Inferior parietal cortex (tissue), 1 donor: Measurements from ENCODE around the gene RPTOR.

Experiments used
- DNase-seq: peaks from one replicate; pipeline ENCODE4 v3.0.0-alpha.2; 2016; ENCODE audit errors: extremely low spot score

Gene RPTOR

GRCh38 chr17:80979547-80980378 lies 435.1 kb downstream of the RPTOR start:
- no peak for DNase-seq

- no peak for DNase-seq
Measured at GRCh38 chr17:80980397-80981061, 435.9 kb downstream of the RPTOR start.

GRCh38 chr17:80981062-80981902 lies 436.6 kb downstream of the RPTOR start:
- DNase-seq = no peak

- DNase-seq = no peak
Measured at GRCh38 chr17:80981929-80982425, 437.3 kb downstream of the RPTOR start.

GRCh38 chr17:80982426-80982974 lies 437.9 kb downstream of the RPTOR start:
- DNase-seq = no peak

DNA sequence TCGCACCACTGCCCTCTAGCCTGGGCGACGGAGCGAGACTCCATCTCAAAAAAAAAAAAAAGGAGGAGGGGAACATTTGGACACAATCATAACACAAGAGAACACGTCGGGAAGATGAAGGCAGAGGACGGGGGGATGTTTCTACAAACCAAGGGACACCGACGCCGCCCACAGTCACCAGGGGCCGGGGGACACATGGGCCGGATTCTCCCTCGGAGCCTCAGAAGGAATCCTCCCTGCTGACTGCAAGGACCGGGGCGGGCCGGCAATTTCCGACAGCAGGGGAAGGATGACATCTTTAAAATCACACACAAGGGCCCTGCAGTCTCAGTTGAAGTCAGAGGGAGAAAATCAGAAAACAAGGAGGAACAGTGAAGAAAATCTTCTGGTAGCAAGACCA lies 438.9 kb downstream of the RPTOR start:
- DNase-seq = no peak

- no peak for DNase-seq
Measured at GRCh38 chr17:80984749-80985148, 440.1 kb downstream of the RPTOR start.

- DNase-seq = no peak
Measured at GRCh38 chr17:80986046-80986445, 441.4 kb downstream of the RPTOR start.

GRCh38 chr17:80986816-80987475 lies 442.3 kb downstream of the RPTOR start:
- no peak for DNase-seq

- no peak for DNase-seq
Measured at GRCh38 chr17:80987941-80988461, 443.4 kb downstream of the RPTOR start.

DNA sequence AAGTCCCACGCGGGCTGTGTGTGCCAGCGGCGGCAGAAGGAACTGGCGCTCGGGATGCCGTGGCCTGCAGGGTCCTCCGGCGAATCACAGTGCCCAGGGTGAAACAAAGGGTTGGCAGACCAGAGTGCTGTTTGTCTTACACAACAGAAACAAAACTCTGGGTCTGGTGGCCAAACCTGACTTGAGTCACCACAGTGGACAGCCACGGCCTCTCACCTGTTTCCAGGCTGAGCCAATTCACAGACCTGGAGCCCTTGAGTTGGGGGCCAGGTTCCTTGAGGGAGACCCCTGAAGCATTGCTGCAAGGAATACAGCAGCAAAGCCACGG lies 444.9 kb downstream of the RPTOR start:
- DNase-seq = no peak

DNA sequence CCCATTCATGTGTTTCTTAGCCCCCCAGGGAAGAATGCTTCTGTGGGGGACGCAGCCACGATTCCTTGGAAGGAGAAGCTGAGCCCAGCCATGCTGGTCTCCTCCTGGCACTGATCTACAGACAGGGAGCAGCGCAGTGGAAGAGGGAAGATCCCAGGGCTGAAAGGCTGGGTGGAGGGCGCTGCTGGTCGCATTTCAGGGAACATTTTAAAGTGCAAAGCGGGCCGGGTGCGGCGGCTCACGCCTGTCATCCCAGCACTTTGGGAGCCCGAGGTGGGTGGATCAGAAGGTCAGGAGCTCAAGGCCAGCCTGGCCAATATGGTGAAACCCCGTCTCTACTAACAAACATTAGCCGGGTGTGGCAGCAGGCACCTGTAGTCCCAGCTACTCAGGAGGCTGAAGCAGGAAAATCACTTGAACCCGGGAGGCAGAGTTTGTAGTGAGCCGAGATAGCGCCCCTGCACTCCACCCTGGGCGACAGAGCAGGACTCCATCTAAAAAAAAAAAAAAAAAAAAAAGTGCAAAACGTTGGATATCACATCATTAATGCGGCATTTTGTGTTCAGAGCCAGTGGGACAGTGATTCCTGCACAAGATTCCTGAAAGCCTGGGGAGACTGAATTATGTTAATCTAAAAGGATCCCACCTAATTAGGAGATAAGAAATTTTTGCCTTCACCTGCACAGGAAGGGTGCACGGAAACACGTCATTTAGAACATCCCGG lies 446.4 kb downstream of the RPTOR start:
- DNase-seq = no peak

DNA sequence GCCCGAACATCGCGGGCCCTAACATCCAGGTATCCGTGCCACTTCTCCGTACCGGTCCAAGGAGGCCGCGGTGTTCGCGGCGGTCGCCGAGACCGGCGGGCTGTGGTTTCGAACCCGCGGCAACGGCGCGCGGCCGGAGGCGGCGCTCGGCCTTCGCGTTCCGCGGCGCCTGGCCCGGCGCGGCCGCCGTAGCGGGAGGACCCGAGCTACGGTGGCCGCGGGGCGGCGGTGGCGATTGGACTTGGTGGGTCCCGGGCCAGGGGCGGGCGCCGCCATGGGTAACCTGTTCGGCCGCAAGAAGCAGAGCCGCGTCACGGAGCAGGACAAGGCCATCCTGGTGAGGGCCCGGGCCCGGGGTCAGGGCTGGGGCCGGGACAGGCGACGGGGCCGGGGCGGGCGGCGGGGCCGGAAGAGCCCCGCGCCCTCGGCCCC lies 447.0 kb downstream of the RPTOR start, which contains the start of gene CHMP6:
Gene CHMP6 (plus strand): TSS at position 197 of the 432 bp plus-strand sequence. CDS start 78 bp downstream, at position 275.
- peak; percentile 77 for DNase-seq

- DNase-seq = no peak
Measured at GRCh38 chr17:80992077-80992947, 447.7 kb downstream of the RPTOR start.

GRCh38 chr17:80992948-80993624 lies 448.4 kb downstream of the RPTOR start:
- no peak for DNase-seq

- no peak for DNase-seq
Measured at GRCh38 chr17:80995131-80995530, 450.5 kb downstream of the RPTOR start.

GRCh38 chr17:80996422-80997305 lies 452.0 kb downstream of the RPTOR start:
- no peak for DNase-seq
